ENCODE measurements around the gene FAM193A.

DNA sequence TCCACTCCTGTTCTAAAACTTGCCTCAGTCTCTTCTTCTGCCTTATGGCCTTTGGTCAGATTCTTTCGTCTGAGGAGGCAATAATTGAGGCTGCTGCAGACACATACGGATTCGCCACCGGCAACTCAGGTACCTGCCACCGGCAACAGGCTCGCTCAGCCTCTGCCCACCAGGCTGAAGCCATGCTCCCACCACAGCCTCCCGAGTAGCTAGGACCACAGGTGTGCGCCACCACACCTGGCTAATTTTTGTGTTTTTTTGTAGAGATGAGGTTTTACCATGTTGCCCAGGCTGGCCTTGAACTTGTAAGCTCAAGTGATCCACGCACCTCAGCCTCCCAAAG, 193.1 kb downstream of the FAM193A start:
- TF ChIP-seq, protein P1, sequence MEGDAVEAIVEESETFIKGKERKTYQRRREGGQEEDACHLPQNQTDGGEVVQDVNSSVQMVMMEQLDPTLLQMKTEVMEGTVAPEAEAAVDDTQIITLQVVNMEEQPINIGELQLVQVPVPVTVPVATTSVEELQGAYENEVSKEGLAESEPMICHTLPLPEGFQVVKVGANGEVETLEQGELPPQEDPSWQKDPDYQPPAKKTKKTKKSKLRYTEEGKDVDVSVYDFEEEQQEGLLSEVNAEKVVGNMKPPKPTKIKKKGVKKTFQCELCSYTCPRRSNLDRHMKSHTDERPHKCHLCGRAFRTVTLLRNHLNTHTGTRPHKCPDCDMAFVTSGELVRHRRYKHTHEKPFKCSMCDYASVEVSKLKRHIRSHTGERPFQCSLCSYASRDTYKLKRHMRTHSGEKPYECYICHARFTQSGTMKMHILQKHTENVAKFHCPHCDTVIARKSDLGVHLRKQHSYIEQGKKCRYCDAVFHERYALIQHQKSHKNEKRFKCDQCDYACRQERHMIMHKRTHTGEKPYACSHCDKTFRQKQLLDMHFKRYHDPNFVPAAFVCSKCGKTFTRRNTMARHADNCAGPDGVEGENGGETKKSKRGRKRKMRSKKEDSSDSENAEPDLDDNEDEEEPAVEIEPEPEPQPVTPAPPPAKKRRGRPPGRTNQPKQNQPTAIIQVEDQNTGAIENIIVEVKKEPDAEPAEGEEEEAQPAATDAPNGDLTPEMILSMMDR (conservative IDR thresholded peaks at IDR 0.05; ENCODE audit: low read depth in 2 of 2), result no peak
- no peak for TF ChIP-seq CREB1 (CRISPR knock-in tag; IDR thresholded peaks at IDR 0.05; ENCODE audit: low read depth)
- TF ChIP-seq EZH2 (IDR thresholded peaks at IDR 0.05; ENCODE audit: low read depth, unreplicated experiment), result no peak
- TF ChIP-seq, protein P2, sequence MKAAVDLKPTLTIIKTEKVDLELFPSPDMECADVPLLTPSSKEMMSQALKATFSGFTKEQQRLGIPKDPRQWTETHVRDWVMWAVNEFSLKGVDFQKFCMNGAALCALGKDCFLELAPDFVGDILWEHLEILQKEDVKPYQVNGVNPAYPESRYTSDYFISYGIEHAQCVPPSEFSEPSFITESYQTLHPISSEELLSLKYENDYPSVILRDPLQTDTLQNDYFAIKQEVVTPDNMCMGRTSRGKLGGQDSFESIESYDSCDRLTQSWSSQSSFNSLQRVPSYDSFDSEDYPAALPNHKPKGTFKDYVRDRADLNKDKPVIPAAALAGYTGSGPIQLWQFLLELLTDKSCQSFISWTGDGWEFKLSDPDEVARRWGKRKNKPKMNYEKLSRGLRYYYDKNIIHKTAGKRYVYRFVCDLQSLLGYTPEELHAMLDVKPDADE (IDR thresholded peaks at IDR 0.05), result no peak
- no peak for TF ChIP-seq POLR2AphosphoS5 (IDR thresholded peaks at IDR 0.05; ENCODE audit: low read depth)
- no peak for TF ChIP-seq EZH2phosphoT487 (IDR thresholded peaks at IDR 0.05; ENCODE audit: unreplicated experiment)
- TF ChIP-seq, protein P3, sequence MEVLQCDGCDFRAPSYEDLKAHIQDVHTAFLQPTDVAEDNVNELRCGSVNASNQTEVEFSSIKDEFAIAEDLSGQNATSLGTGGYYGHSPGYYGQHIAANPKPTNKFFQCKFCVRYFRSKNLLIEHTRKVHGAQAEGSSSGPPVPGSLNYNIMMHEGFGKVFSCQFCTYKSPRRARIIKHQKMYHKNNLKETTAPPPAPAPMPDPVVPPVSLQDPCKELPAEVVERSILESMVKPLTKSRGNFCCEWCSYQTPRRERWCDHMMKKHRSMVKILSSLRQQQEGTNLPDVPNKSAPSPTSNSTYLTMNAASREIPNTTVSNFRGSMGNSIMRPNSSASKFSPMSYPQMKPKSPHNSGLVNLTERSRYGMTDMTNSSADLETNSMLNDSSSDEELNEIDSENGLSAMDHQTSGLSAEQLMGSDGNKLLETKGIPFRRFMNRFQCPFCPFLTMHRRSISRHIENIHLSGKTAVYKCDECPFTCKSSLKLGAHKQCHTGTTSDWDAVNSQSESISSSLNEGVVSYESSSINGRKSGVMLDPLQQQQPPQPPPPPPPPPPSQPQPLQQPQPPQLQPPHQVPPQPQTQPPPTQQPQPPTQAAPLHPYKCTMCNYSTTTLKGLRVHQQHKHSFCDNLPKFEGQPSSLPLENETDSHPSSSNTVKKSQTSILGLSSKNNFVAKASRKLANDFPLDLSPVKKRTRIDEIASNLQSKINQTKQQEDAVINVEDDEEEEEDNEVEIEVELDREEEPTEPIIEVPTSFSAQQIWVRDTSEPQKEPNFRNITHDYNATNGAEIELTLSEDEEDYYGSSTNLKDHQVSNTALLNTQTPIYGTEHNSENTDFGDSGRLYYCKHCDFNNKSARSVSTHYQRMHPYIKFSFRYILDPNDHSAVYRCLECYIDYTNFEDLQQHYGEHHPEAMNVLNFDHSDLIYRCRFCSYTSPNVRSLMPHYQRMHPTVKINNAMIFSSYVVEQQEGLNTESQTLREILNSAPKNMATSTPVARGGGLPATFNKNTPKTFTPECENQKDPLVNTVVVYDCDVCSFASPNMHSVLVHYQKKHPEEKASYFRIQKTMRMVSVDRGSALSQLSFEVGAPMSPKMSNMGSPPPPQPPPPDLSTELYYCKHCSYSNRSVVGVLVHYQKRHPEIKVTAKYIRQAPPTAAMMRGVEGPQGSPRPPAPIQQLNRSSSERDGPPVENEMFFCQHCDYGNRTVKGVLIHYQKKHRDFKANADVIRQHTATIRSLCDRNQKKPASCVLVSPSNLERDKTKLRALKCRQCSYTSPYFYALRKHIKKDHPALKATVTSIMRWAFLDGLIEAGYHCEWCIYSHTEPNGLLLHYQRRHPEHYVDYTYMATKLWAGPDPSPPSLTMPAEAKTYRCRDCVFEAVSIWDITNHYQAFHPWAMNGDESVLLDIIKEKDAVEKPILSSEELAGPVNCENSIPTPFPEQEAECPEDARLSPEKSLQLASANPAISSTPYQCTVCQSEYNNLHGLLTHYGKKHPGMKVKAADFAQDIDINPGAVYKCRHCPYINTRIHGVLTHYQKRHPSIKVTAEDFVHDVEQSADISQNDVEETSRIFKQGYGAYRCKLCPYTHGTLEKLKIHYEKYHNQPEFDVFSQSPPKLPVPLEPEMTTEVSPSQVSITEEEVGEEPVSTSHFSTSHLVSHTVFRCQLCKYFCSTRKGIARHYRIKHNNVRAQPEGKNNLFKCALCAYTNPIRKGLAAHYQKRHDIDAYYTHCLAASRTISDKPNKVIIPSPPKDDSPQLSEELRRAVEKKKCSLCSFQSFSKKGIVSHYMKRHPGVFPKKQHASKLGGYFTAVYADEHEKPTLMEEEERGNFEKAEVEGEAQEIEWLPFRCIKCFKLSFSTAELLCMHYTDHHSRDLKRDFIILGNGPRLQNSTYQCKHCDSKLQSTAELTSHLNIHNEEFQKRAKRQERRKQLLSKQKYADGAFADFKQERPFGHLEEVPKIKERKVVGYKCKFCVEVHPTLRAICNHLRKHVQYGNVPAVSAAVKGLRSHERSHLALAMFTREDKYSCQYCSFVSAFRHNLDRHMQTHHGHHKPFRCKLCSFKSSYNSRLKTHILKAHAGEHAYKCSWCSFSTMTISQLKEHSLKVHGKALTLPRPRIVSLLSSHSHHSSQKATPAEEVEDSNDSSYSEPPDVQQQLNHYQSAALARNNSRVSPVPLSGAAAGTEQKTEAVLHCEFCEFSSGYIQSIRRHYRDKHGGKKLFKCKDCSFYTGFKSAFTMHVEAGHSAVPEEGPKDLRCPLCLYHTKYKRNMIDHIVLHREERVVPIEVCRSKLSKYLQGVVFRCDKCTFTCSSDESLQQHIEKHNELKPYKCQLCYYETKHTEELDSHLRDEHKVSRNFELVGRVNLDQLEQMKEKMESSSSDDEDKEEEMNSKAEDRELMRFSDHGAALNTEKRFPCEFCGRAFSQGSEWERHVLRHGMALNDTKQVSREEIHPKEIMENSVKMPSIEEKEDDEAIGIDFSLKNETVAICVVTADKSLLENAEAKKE (CRISPR knock-in tag; IDR thresholded peaks at IDR 0.05), result no peak
- TF ChIP-seq, protein P4, sequence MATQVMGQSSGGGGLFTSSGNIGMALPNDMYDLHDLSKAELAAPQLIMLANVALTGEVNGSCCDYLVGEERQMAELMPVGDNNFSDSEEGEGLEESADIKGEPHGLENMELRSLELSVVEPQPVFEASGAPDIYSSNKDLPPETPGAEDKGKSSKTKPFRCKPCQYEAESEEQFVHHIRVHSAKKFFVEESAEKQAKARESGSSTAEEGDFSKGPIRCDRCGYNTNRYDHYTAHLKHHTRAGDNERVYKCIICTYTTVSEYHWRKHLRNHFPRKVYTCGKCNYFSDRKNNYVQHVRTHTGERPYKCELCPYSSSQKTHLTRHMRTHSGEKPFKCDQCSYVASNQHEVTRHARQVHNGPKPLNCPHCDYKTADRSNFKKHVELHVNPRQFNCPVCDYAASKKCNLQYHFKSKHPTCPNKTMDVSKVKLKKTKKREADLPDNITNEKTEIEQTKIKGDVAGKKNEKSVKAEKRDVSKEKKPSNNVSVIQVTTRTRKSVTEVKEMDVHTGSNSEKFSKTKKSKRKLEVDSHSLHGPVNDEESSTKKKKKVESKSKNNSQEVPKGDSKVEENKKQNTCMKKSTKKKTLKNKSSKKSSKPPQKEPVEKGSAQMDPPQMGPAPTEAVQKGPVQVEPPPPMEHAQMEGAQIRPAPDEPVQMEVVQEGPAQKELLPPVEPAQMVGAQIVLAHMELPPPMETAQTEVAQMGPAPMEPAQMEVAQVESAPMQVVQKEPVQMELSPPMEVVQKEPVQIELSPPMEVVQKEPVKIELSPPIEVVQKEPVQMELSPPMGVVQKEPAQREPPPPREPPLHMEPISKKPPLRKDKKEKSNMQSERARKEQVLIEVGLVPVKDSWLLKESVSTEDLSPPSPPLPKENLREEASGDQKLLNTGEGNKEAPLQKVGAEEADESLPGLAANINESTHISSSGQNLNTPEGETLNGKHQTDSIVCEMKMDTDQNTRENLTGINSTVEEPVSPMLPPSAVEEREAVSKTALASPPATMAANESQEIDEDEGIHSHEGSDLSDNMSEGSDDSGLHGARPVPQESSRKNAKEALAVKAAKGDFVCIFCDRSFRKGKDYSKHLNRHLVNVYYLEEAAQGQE (IDR thresholded peaks at IDR 0.05; ENCODE audit: unreplicated experiment), result no peak
- TF ChIP-seq STAT1 (IDR thresholded peaks at IDR 0.05; ENCODE audit: unreplicated experiment), result no peak
- TF ChIP-seq ZNF114 (CRISPR knock-in tag; IDR thresholded peaks at IDR 0.05), result no peak
- TF ChIP-seq ZNF331 (CRISPR knock-in tag; IDR thresholded peaks at IDR 0.05; ENCODE audit: low read depth), result no peak
- TF ChIP-seq JUNB (IDR thresholded peaks at IDR 0.05; ENCODE audit: unreplicated experiment), result no peak
- no peak for TF ChIP-seq NANOG (IDR thresholded peaks at IDR 0.05; ENCODE audit: borderline replicate concordance)
